H1 (cell line): ENCODE results near the gene SIRT5. TPM values are rescaled to one million over a fixed set of nuclear protein-coding genes. Genes with fewer than 3 reads are reported as not detected.

Experiments used
- CTCF ChIA-PET: fragments of 300-600 bp; sonication (Branson Sonifier 250); formaldehyde crosslinking; loops from one replicate; lab custom pipeline; 2021; ENCODE audit not compliant: partially characterized antibody; lab: Charles Lee
- POLR2A ChIA-PET: fragments of 300-600 bp; sonication (Branson Sonifier 250); formaldehyde crosslinking; loops from one replicate; lab custom pipeline; 2021; ENCODE audit warnings: inconsistent platforms; ENCODE audit not compliant: partially characterized antibody; lab: Charles Lee
- DNase-seq, 2 experiments: peaks; one replicate each; pipeline versions ENCODE4 v3.0.0 to v3.0.0-alpha.2; 2010 to 2022; ENCODE audit warnings: low spot score in 2 of 2, low read depth in 1 of 2, mixed read lengths in 1 of 2
- FAIRE-seq: peaks from 2 replicates; lab custom pipeline; 2011; peaks lifted over from hg19 to GRCh38; lab: Jason Lieb, UNC
- H2AFZ ChIP-seq: 2 replicates; pipeline ENCODE4 v1.8.1; 2012; ENCODE audit warnings: low read length, inconsistent platforms
- H2AK5ac ChIP-seq: 2 replicates; pipeline ENCODE4 v1.6.1; 2013; ENCODE audit warnings: low read depth, low read length
- H2BK120ac ChIP-seq: replicated peaks from 2 replicates; pipeline ENCODE3; 2013; ENCODE audit warnings: low read depth, low read length, inconsistent platforms
- H2BK12ac ChIP-seq: 2 replicates; pipeline ENCODE4 v1.6.1; 2013; ENCODE audit warnings: low read depth, low read length
- H2BK15ac ChIP-seq: 2 replicates; pipeline ENCODE4 v1.6.1; 2013; ENCODE audit warnings: low read length
- H2BK20ac ChIP-seq: 2 replicates; pipeline ENCODE4 v1.6.1; 2013; ENCODE audit warnings: low read length
- H2BK5ac ChIP-seq: 2 replicates; pipeline ENCODE4 v1.6.1; 2013; ENCODE audit warnings: low read depth, low read length
- H3K14ac ChIP-seq: 2 replicates; pipeline ENCODE4 v1.6.1; 2013; ENCODE audit warnings: inconsistent platforms; ENCODE audit not compliant: insufficient read length
- H3K18ac ChIP-seq: 2 replicates; pipeline ENCODE4 v1.6.1; 2013; ENCODE audit warnings: low read length; ENCODE audit errors: extremely low read depth
- H3K23ac ChIP-seq: 2 replicates; pipeline ENCODE4 v1.6.1; 2013; ENCODE audit warnings: inconsistent platforms; ENCODE audit not compliant: insufficient read length
- H3K23me2 ChIP-seq: 2 replicates; pipeline ENCODE4 v1.6.1; 2013; ENCODE audit warnings: low read depth, low read length
- H3K27ac ChIP-seq: 2 replicates; pipeline ENCODE4 v1.6.1; 2011; ENCODE audit warnings: low read depth, low read length, inconsistent platforms
- H3K27me3 ChIP-seq, 4 experiments: replicated peaks in 1 of 4; 1 replicate in 1 of 4; 2 replicates in 3 of 4; pipeline versions ENCODE4 v1.6.1 to v1.8.1; 2011 to 2013; ENCODE audit warnings: low read length in 3 of 4, mild to moderate bottlenecking in 3 of 4, inconsistent platforms in 2 of 4, mixed read lengths in 2 of 4, moderate library complexity in 1 of 4; ENCODE audit not compliant: control insufficient read depth in 3 of 4, insufficient read depth in 3 of 4; ENCODE audit errors: extremely low read depth in 1 of 4
- H3K36me3 ChIP-seq, 4 experiments: 2 replicates each; pipeline versions ENCODE4 v1.6.1 to v1.8.1; 2011 to 2013; ENCODE audit warnings: mild to moderate bottlenecking in 4 of 4, low read length in 3 of 4, moderate library complexity in 2 of 4, control low read depth in 1 of 4, inconsistent platforms in 1 of 4; ENCODE audit not compliant: insufficient read depth in 4 of 4, control insufficient read depth in 2 of 4
- H3K4ac ChIP-seq: replicated peaks from 2 replicates; pipeline ENCODE3; 2013; ENCODE audit warnings: low read length, low read depth, mixed read lengths, inconsistent platforms; ENCODE audit not compliant: insufficient read length
- H3K4me1 ChIP-seq, 4 experiments: replicated peaks in 1 of 4; 1 replicate in 1 of 4; 2 replicates in 3 of 4; pipeline versions ENCODE4 v1.6.1 to v1.8.1; 2011 to 2013; ENCODE audit warnings: low read length in 3 of 4, inconsistent platforms in 2 of 4, mixed read lengths in 1 of 4; ENCODE audit not compliant: insufficient read depth in 4 of 4, control insufficient read depth in 3 of 4
- H3K4me2 ChIP-seq, 2 experiments: 2 replicates each; pipeline versions ENCODE4 v1.6.1 to v1.8.1; 2011 to 2013; ENCODE audit warnings: low read depth in 2 of 2, low read length in 2 of 2, control low read depth in 1 of 2, inconsistent platforms in 1 of 2, mild to moderate bottlenecking in 1 of 2; ENCODE audit not compliant: insufficient read depth in 1 of 2
- H3K4me3 ChIP-seq, 4 experiments: fragments of 200-600, 300-600 bp in 1 of 4; sonication (generic), shearing (Covaris generic), sonication (Bioruptor Twin) in 1 of 4; 2 replicates each; pipeline versions ENCODE4 v1.5.1 to v1.8.1; 2011 to 2016; ENCODE audit warnings: low read length in 4 of 4, low read depth in 3 of 4, control low read depth in 2 of 4, inconsistent platforms in 2 of 4, mild to moderate bottlenecking in 2 of 4, mixed read lengths in 1 of 4, moderate library complexity in 1 of 4; ENCODE audit not compliant: insufficient read depth in 2 of 4; ENCODE audit errors: extremely low read depth in 1 of 4
- H3K56ac ChIP-seq: replicated peaks from 2 replicates; pipeline ENCODE3; 2013; ENCODE audit warnings: low read depth, mild to moderate bottlenecking, mixed read lengths, low read length, inconsistent platforms; ENCODE audit not compliant: insufficient read length
- H3K79me1 ChIP-seq: 2 replicates; pipeline ENCODE4 v1.6.1; 2013; ENCODE audit warnings: low read depth, low read length, control low read depth
- H3K79me2 ChIP-seq, 2 experiments: 2 replicates each; pipeline versions ENCODE4 v1.6.1 to v1.8.1; 2012 to 2013; ENCODE audit warnings: low read length in 2 of 2, mild to moderate bottlenecking in 2 of 2, inconsistent platforms in 1 of 2; ENCODE audit not compliant: insufficient read depth in 2 of 2, control insufficient read depth in 1 of 2
- H3K9ac ChIP-seq, 4 experiments: replicated peaks in 1 of 4; 1 replicate in 1 of 4; 2 replicates in 3 of 4; pipeline versions ENCODE4 v1.6.1 to v1.8.1; 2011 to 2013; ENCODE audit warnings: low read depth in 3 of 4, low read length in 3 of 4, control low read depth in 2 of 4, mild to moderate bottlenecking in 2 of 4, moderate library complexity in 2 of 4, inconsistent platforms in 1 of 4; ENCODE audit errors: extremely low read depth in 1 of 4
- H3K9me3 ChIP-seq, 2 experiments: 2 replicates each; pipeline versions ENCODE4 v1.6.1 to v1.8.1; 2012 to 2013; ENCODE audit warnings: mild to moderate bottlenecking in 2 of 2, moderate library complexity in 2 of 2, control low read depth in 1 of 2, inconsistent platforms in 1 of 2, low read depth in 1 of 2, low read length in 1 of 2, mixed read lengths in 1 of 2; ENCODE audit not compliant: insufficient read depth in 2 of 2
- H4K20me1 ChIP-seq, 2 experiments: replicated peaks in 1 of 2; 2 replicates each; pipeline versions ENCODE3 to v1.8.1; 2011 to 2013; ENCODE audit warnings: inconsistent platforms in 2 of 2, low read length in 2 of 2, mild to moderate bottlenecking in 1 of 2; ENCODE audit not compliant: insufficient read depth in 2 of 2, control insufficient read depth in 1 of 2
- H4K5ac ChIP-seq: 2 replicates; pipeline ENCODE4 v1.6.1; 2013; ENCODE audit warnings: low read length, low read depth, mixed read lengths, inconsistent platforms; ENCODE audit not compliant: insufficient read length
- H4K8ac ChIP-seq: 2 replicates; pipeline ENCODE4 v1.8.0; 2013; ENCODE audit warnings: mild to moderate bottlenecking, moderate library complexity, low read length, inconsistent platforms; ENCODE audit not compliant: insufficient read depth; ENCODE audit errors: extremely low read depth
- H4K91ac ChIP-seq: replicated peaks from 2 replicates; pipeline ENCODE3; 2013; ENCODE audit warnings: low read length, mixed read lengths, inconsistent platforms; ENCODE audit not compliant: insufficient read length
- ATF2 ChIP-seq: IDR thresholded peaks from 2 replicates; pipeline ENCODE4 v1.6.1; 2012; ENCODE audit warnings: low read length, inconsistent platforms
- CTCF ChIP-seq, 3 experiments: IDR thresholded peaks; 1 replicate in 2 of 3; 2 replicates in 1 of 3; pipeline versions ENCODE4 v1.5.1 to v1.6.1; 2011; ENCODE audit warnings: low read length in 3 of 3, mild to moderate bottlenecking in 3 of 3, inconsistent platforms in 2 of 3, low read depth in 1 of 3, moderate library complexity in 1 of 3; ENCODE audit not compliant: insufficient read depth in 1 of 3; ENCODE audit errors: control extremely low read depth in 1 of 3
- KDM1A ChIP-seq: fragments of 200-600, 300-600 bp; sonication (generic); IDR thresholded peaks from 2 replicates; pipeline ENCODE4 v1.7.1; 2016; ENCODE audit warnings: mild to moderate bottlenecking, low read length, borderline replicate concordance
- RBBP5 ChIP-seq: IDR thresholded peaks from 2 replicates; pipeline ENCODE4 v1.7.1; 2012; ENCODE audit warnings: low read depth, mild to moderate bottlenecking, inconsistent platforms, low read length, moderate library complexity, borderline replicate concordance
- RFX5 ChIP-seq: IDR thresholded peaks from 2 replicates; pipeline ENCODE4 v1.6.1; 2011; ENCODE audit warnings: low read depth, low read length, improper control_type of control experiment, borderline replicate concordance
- WGBS, 2 experiments: shearing (Covaris generic) in 1 of 2; methylation state at CpG; one replicate each; pipeline versions ENCODE4 v1.1.6 to v1.1.7; 2013 to 2015; ENCODE audit warnings: low lambda C conversion rate in 2 of 2, mixed read lengths in 2 of 2, inconsistent platforms in 1 of 2, low coverage in 1 of 2, missing lambda C conversion rate in 1 of 2; ENCODE audit not compliant: insufficient replicate concordance in 2 of 2, insufficient coverage in 1 of 2, insufficient read length in 1 of 2; ENCODE audit errors: extremely low coverage in 1 of 2, missing lambda C conversion rate in 1 of 2; 5-methylcytosine and 5-hydroxymethylcytosine counted together
- polyA plus RNA-seq, 7 experiments: library from polyadenylated mRNA; depleted of rRNA in 3 of 7; stranded (reverse) in 5 of 7; unstranded in 2 of 7; fragments of >200 nt in 5 of 7; fragments of 200-250 nt in 2 of 7; gene quantifications; 1 replicate in 5 of 7; 2 replicates in 1 of 7; 4 replicates in 1 of 7; pipeline versions ENCODE4 v1.2.1 to v1.2.3, GENCODE V29; 2011 to 2013; ENCODE audit warnings: missing spikeins in 2 of 7, mixed read lengths in 2 of 7
- total RNA-seq: library from RNA; stranded (reverse); fragmentation: NEBNext Ultra II Directional; extraction: Animal tissue kit (Norgen Biotek cat#: 25700); gene quantifications from 2 replicates; pipeline ENCODE4 v1.2.1, GENCODE V29; 2021

The SIRT5 gene
- total and polyA plus RNA-seq, 2 of the 8 experiments (the other 6 are each of a cell fraction or from before 2014, with no cell fraction given): 7.4 to 14.7 TPM

GRCh38 chr6:13576017-13576416 is 1.6 kb downstream of the SIRT5 start:
- Histone ChIP-seq H2BK15ac (no peak overlapping the region), H4K91ac (no peak overlapping the region), H3K14ac (no peak overlapping the region), H3K9me3 (no peaks in the 10 kb centered on the region), H2AK5ac (no peak overlapping the region), H3K23ac (no peak overlapping the region), H2AFZ (no peak overlapping the region), H2BK20ac (no peak overlapping the region), H4K5ac (no peak overlapping the region), H4K20me1 (no peaks in the 10 kb centered on the region), H3K4me3 (no peak overlapping the region; a peak in 1 of 8 replicates), H3K4me2 (no peak overlapping the region), H3K4me1 (peaks cover 0 to 6% (median 5%) of the 10 kb centered on the region in 4 experiments; a peak in 6 of 7 replicates), H3K18ac (no peak overlapping the region), H3K36me3 (peaks cover 0 to 7% (median 0%) of the 10 kb centered on the region in 4 experiments; a peak in 1 of 8 replicates), H3K79me1 (no peaks in the 10 kb centered on the region), H4K8ac (no peak overlapping the region), H3K79me2 (peaks cover 0 to 23% of the 10 kb centered on the region in 2 experiments; a peak in 2 of 4 replicates), H3K27ac (no peak overlapping the region), H3K4ac (no peak overlapping the region), H2BK120ac (no peak overlapping the region), H3K27me3 (no peaks in the 10 kb centered on the region), H3K9ac (no peak overlapping the region), H2BK12ac (no peak overlapping the region), H3K23me2 (peaks cover 5% of the 10 kb centered on the region), H2BK5ac (no peak overlapping the region), H3K56ac (no peak overlapping the region)
- TF ChIP-seq CTCF (IDR thresholded peaks at IDR 0.05; ENCODE audit: control extremely low read depth in 1 of 3, insufficient read depth in 1 of 3, low read depth in 1 of 3, low read length in 3 of 3): no peak
- no peak for TF ChIP-seq RBBP5
- no peak for TF ChIP-seq ATF2
- TF ChIP-seq RFX5: no peak
- no peak for TF ChIP-seq KDM1A
- DNase-seq (no peak), FAIRE-seq (no peak)
- ChIA-PET CTCF (interaction anchor here (0.7 to 3.4 kb wide), 22 partner anchors 9 to 298 kb away, joined by 3 to 20 read pairs (median 6); partner anchors contain the start of genes NOL7 and TBC1D7), POLR2A (interaction anchor here (1.1 to 5.1 kb wide), 5 partner anchors 9 to 90 kb away, joined by 3 to 29 read pairs (median 6); partner anchors contain the start of gene GFOD1)
- 87% methylated on average over 3 of the region's 3 CpGs; no CpG with 5 or more reads in 1 of the 2 experiments for WGBS, 2 experiments
